CD4-positive, CD25-positive, alpha-beta regulatory T cell (primary cell): ENCODE data around the gene GFM2. TPM values are rescaled to one million over a fixed set of nuclear protein-coding genes. Genes with fewer than 3 reads are reported as not detected.
"Not testable (repeated sequence)": the region's sequence is repeated elsewhere in the genome, so short reads cannot be mapped to it uniquely, and the experiment has no call there.

Source experiments
- ATAC-seq, 2 donors: fragments of 150-1000 bp; cut with Tn5 transposase; one replicate each; pipeline ENCODE4 v1.10.0; 2021; ENCODE audit warnings: low read depth in 2 of 2, moderate number of reproducible peaks in 2 of 2, moderate library complexity in 1 of 2
- DNase-seq, 3 donors: peaks; one replicate each; pipeline versions ENCODE4 v3.0.0 to v3.0.0-alpha.2; 2012 to 2022; ENCODE audit warnings: mixed read lengths in 1 of 3
- H3K27ac ChIP-seq: one replicate; pipeline ENCODE4 v1.7.0; 2013; ENCODE audit warnings: mild to moderate bottlenecking, low read length; ENCODE audit not compliant: insufficient read depth, poor library complexity, severe bottlenecking
- H3K27me3 ChIP-seq: one replicate; pipeline ENCODE4 v1.7.0; 2013; ENCODE audit warnings: low read length; ENCODE audit not compliant: control insufficient read depth, insufficient read depth
- H3K36me3 ChIP-seq: one replicate; pipeline ENCODE4 v1.7.0; 2013; ENCODE audit warnings: mild to moderate bottlenecking, low read length, moderate library complexity; ENCODE audit not compliant: control insufficient read depth, insufficient read depth
- H3K4me1 ChIP-seq: 2 replicates; pipeline ENCODE4 v1.7.0; 2013; ENCODE audit warnings: mild to moderate bottlenecking, low read length; ENCODE audit not compliant: insufficient read depth, control insufficient read depth, poor library complexity, severe bottlenecking
- H3K4me3 ChIP-seq: one replicate; pipeline ENCODE4 v1.7.0; 2013; ENCODE audit warnings: low read depth, mild to moderate bottlenecking, low read length, moderate library complexity
- H3K9me3 ChIP-seq, 2 experiments: 1 replicate in 1 of 2; 2 replicates in 1 of 2; pipeline ENCODE4 v1.7.0; 2013; ENCODE audit warnings: low read length in 2 of 2, mild to moderate bottlenecking in 1 of 2, moderate library complexity in 1 of 2; ENCODE audit not compliant: control insufficient read depth in 2 of 2
- H3K27ac Mint-ChIP-seq, 3 donors: one replicate each; pipeline ENCODE4 v1.8.0; 2020 to 2022; ENCODE audit warnings: mild to moderate bottlenecking in 3 of 3, mixed read lengths in 3 of 3, moderate library complexity in 2 of 3
- H3K27me3 Mint-ChIP-seq: one replicate; pipeline ENCODE4 v1.8.0; 2022; ENCODE audit warnings: mild to moderate bottlenecking, mixed read lengths
- H3K36me3 Mint-ChIP-seq: one replicate; pipeline ENCODE4 v1.8.0; 2020; ENCODE audit warnings: mixed read lengths
- H3K4me1 Mint-ChIP-seq, 4 donors: one replicate each; pipeline ENCODE4 v1.8.0; 2020 to 2022; ENCODE audit warnings: mixed read lengths in 4 of 4, mild to moderate bottlenecking in 1 of 4
- H3K4me3 Mint-ChIP-seq, 4 donors: one replicate each; pipeline ENCODE4 v1.8.0; 2020 to 2022; ENCODE audit warnings: mild to moderate bottlenecking in 4 of 4, mixed read lengths in 4 of 4, moderate library complexity in 3 of 4
- H3K9me3 Mint-ChIP-seq, 7 donors: one replicate each; pipeline ENCODE4 v1.8.0; 2020 to 2022; ENCODE audit warnings: mixed read lengths in 7 of 7, mild to moderate bottlenecking in 3 of 7, moderate library complexity in 2 of 7
- polyA plus RNA-seq, 4 donors: library from polyadenylated mRNA; unstranded; fragments of 300-500 nt; fragmentation: Illumina TruSeq; gene quantifications; one replicate each; pipeline ENCODE4 v1.2.3, GENCODE V29; 2021
- total RNA-seq: library from RNA; stranded (reverse); gene quantifications from one replicate; pipeline ENCODE4 v1.2.3, GENCODE V29; 2022

The GFM2 gene
- total and polyA plus RNA-seq, 5 donors from 2014 or later = 6.9 to 20.1 (median 10.0) TPM

GRCh38 chr5:74717596-74717995, 49.3 kb downstream of the GFM2 start:
- Mint-ChIP-seq H3K4me3 (no peak overlapping the region), H3K27me3 (no peaks in the 10 kb centered on the region), H3K4me1 (peaks cover 0 to 7% (median 3%) of the 10 kb centered on the region in 4 donors), H3K27ac (peak overlapping the region in 2 of 3 donors; percentile 44 to 52), H3K9me3 (peaks cover 0 to 3% (median 0%) of the 10 kb centered on the region in 7 donors), H3K36me3 (peaks cover 44% of the 10 kb centered on the region)
- H3K9me3 ChIP-seq = peaks cover 0 to 4% of the 10 kb centered on the region in 2 experiments
- peaks cover 51% of the 10 kb centered on the region for H3K36me3 ChIP-seq
- H3K27ac ChIP-seq = no peak overlapping the region
- no peak for DNase-seq
- no peaks in the 10 kb centered on the region for H3K27me3 ChIP-seq
- no peak for ATAC-seq
- no peak overlapping the region for H3K4me3 ChIP-seq
- no peaks in the 10 kb centered on the region for H3K4me1 ChIP-seq

- Mint-ChIP-seq H3K4me1 (peaks cover 11 to 20% (median 14%) of the 10 kb centered on the region in 4 donors), H3K27me3 (no peaks in the 10 kb centered on the region), H3K9me3 (no peaks in the 10 kb centered on the region), H3K4me3 (no peak overlapping the region), H3K36me3 (peaks cover 45% of the 10 kb centered on the region), H3K27ac (no peak overlapping the region)
- H3K27ac ChIP-seq = no peak overlapping the region
- H3K4me3 ChIP-seq = no peak overlapping the region
- no peak for ATAC-seq
- DNase-seq = no peak
- no peaks in the 10 kb centered on the region for H3K9me3 ChIP-seq
- H3K36me3 ChIP-seq = peaks cover 40% of the 10 kb centered on the region
- no peaks in the 10 kb centered on the region for H3K27me3 ChIP-seq
- H3K4me1 ChIP-seq = no peaks in the 10 kb centered on the region
Measured at GRCh38 chr5:74693191-74693590, 73.7 kb downstream of the GFM2 start.

GRCh38 chr5:74686962-74687751, 79.8 kb downstream of the GFM2 start:
- H3K4me1 ChIP-seq = peaks cover 22% of the 10 kb centered on the region
- peaks cover 14% of the 10 kb centered on the region for H3K36me3 ChIP-seq
- no peaks in the 10 kb centered on the region for H3K27me3 ChIP-seq
- ATAC-seq (no peak), DNase-seq (no peak)
- H3K4me1 Mint-ChIP-seq = peaks cover 22 to 40% (median 34%) of the 10 kb centered on the region in 4 donors
- peak overlapping the region; percentile 90 for H3K4me3 ChIP-seq
- no peak overlapping the region for H3K27ac ChIP-seq
- H3K36me3 Mint-ChIP-seq = peaks cover 22% of the 10 kb centered on the region
- no peaks in the 10 kb centered on the region for H3K9me3 Mint-ChIP-seq
- H3K27ac Mint-ChIP-seq = peak overlapping the region in 2 of 3 donors; percentile 82 to 83
- no peaks in the 10 kb centered on the region for H3K9me3 ChIP-seq
- peaks cover 8% of the 10 kb centered on the region for H3K27me3 Mint-ChIP-seq
- H3K4me3 Mint-ChIP-seq = peak overlapping the region; percentile 84 to 95 (median 88)

- peaks cover 16% of the 10 kb centered on the region for H3K36me3 Mint-ChIP-seq
- Histone ChIP-seq H3K9me3 (no peaks in the 10 kb centered on the region), H3K4me3 (peak overlapping the region; percentile 90), H3K27me3 (no peaks in the 10 kb centered on the region), H3K27ac (peak overlapping the region; percentile 69), H3K36me3 (peaks cover 14% of the 10 kb centered on the region), H3K4me1 (peaks cover 22% of the 10 kb centered on the region)
- peaks cover 16% of the 10 kb centered on the region for H3K27me3 Mint-ChIP-seq
- ATAC-seq (peak; percentile 1 to 17), DNase-seq (peak in 1 of 3 donors; percentile 15)
- no peaks in the 10 kb centered on the region for H3K9me3 Mint-ChIP-seq
- peak overlapping the region; percentile 84 to 95 (median 88) for H3K4me3 Mint-ChIP-seq
- peaks cover 22 to 37% (median 32%) of the 10 kb centered on the region in 4 donors for H3K4me1 Mint-ChIP-seq
- peak overlapping the region; percentile 83 to 87 (median 87) for H3K27ac Mint-ChIP-seq
Measured at GRCh38 chr5:74685979-74686631, 80.8 kb downstream of the GFM2 start.

GRCh38 chr5:74684900-74685851, 81.7 kb downstream of the GFM2 start, which contains the start of gene HEXB:
Gene HEXB (plus strand): TSS chr5:74685233. CDS start chr5:74685261, 28 bp downstream.
- Histone ChIP-seq H3K4me1 (peaks cover 22% of the 10 kb centered on the region), H3K9me3 (no peaks in the 10 kb centered on the region), H3K27me3 (peaks cover 2% of the 10 kb centered on the region), H3K36me3 (peaks cover 10% of the 10 kb centered on the region), H3K27ac (peak within 1 kb of the TSS; percentile 69), H3K4me3 (peak within 1 kb of the TSS; percentile 90)
- H3K36me3 Mint-ChIP-seq = peaks cover 12% of the 10 kb centered on the region
- H3K27me3 Mint-ChIP-seq = peaks cover 24% of the 10 kb centered on the region
- ATAC-seq (peak; percentile 90 to 94), DNase-seq (peak; percentile 69 to 87 (median 71))
- peak within 1 kb of the TSS; percentile 83 to 87 (median 87) for H3K27ac Mint-ChIP-seq
- peaks cover 22 to 37% (median 29%) of the 10 kb centered on the region in 4 donors for H3K4me1 Mint-ChIP-seq
- peak within 1 kb of the TSS; percentile 84 to 95 (median 89) for H3K4me3 Mint-ChIP-seq
- no peaks in the 10 kb centered on the region for H3K9me3 Mint-ChIP-seq

- DNase-seq = no peak
- peaks cover 8% of the 10 kb centered on the region for H3K27me3 ChIP-seq
- Mint-ChIP-seq H3K4me3 (peak overlapping the region in 1 of 4 donors; percentile 2), H3K36me3 (no peaks in the 10 kb centered on the region), H3K27ac (no peak overlapping the region), H3K4me1 (peaks cover 0 to 5% (median 2%) of the 10 kb centered on the region in 4 donors), H3K27me3 (peaks cover 49% of the 10 kb centered on the region), H3K9me3 (no peaks in the 10 kb centered on the region)
- H3K27ac ChIP-seq = no peak overlapping the region
- no peaks in the 10 kb centered on the region for H3K9me3 ChIP-seq
- ATAC-seq = no peak
- H3K4me3 ChIP-seq = no peak overlapping the region
- H3K4me1 ChIP-seq = no peaks in the 10 kb centered on the region
- no peaks in the 10 kb centered on the region for H3K36me3 ChIP-seq
Measured at GRCh38 chr5:74679966-74680365, 87.0 kb downstream of the GFM2 start.

GRCh38 chr5:74679300-74679699, 87.6 kb downstream of the GFM2 start:
- not testable (repeated sequence) for ATAC-seq

More at GRCh38 chr5:74679300-74679699, 87.6 kb downstream of the GFM2 start:
- not testable (repeated sequence) for H3K4me1 ChIP-seq, H3K27ac ChIP-seq, H3K4me3 Mint-ChIP-seq, H3K36me3 Mint-ChIP-seq, H3K27ac Mint-ChIP-seq, H3K36me3 ChIP-seq, DNase-seq, H3K27me3 ChIP-seq, H3K4me3 ChIP-seq, H3K9me3 ChIP-seq, H3K4me1 Mint-ChIP-seq, H3K9me3 Mint-ChIP-seq
- peaks cover 55% of the 10 kb centered on the region for H3K27me3 Mint-ChIP-seq
